PC-9 (cell line): ENCODE results near the gene DOCK4.

Experiments
- CTCF ChIP-seq: fragments of 200-600 bp; sonication (generic); conservative IDR thresholded peaks from 2 replicates; pipeline ENCODE4 v1.6.1; 2017; ENCODE audit warnings: mixed run types, antibody characterized with exemption, mild to moderate bottlenecking, moderate library complexity
- EZH2 ChIP-seq: fragments of 200-600 bp; sonication (generic); IDR thresholded peaks from 2 replicates; pipeline ENCODE4 v1.8.0; 2017; ENCODE audit warnings: antibody characterized with exemption, low read depth

- TF ChIP-seq CTCF (no peak), EZH2 (no peak)
Measured at GRCh38 chr7:111992601-111993000, 213.6 kb downstream of the DOCK4 start.
